HL-60/S4 treated with phorbol 12-myristate 13-acetate at 8.2 ng/mL for 4 days and 3 days (cell line): Measurements from ENCODE around the gene MRPS10.
"Not testable (repeated sequence)": the region's sequence is repeated elsewhere in the genome, so short reads cannot be mapped to it uniquely, and the experiment has no call there.

ENCODE experiments used
- in situ Hi-C: fragments of 300-500 bp; cut with MboI; formaldehyde crosslinking; loops from 2 replicates; pipeline ENCODE4 v1.15.0; 2022; ENCODE audit warnings: low sequenced_read_pairs

The MRPS10 gene

DNA sequence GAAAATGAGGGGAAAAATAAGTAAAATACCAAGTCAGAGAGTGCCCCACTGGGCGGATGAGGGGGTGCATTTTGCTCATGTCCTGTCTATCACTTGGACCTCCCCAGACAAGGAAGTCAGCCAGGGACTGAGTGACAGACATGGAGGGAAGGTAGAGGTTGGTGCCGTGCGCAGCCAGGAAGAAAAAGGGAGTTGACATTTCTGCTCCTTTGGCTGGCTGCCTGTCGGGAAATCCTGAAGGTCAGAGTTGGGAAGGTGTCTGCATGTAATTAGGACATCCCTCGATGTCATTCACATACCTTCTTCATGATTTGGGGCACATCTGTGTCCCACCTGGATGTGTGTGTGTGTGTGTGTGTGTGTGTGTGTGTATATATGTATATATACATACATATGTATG lies 35.6 kb downstream of the MRPS10 start:
- in situ Hi-C loops: no loop called here

DNA sequence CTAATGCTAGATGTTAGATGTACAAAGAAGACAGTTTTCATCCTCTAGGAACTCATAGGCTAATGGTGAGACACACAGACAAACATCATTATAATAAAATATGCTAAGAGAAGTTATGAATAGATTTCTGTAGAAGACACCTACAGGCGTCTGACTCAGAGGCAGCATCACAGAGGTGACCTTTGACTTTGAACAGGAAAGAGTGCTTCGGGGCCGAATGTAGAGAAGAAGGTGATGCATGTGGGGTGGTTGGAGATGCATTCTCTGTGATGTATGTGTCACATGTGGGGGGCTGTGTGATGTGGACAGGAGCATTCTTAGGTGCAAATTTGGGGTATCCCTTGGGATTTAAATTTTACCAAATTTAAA lies 37.7 kb downstream of the MRPS10 start:
- in situ Hi-C loops: no loop called here

DNA sequence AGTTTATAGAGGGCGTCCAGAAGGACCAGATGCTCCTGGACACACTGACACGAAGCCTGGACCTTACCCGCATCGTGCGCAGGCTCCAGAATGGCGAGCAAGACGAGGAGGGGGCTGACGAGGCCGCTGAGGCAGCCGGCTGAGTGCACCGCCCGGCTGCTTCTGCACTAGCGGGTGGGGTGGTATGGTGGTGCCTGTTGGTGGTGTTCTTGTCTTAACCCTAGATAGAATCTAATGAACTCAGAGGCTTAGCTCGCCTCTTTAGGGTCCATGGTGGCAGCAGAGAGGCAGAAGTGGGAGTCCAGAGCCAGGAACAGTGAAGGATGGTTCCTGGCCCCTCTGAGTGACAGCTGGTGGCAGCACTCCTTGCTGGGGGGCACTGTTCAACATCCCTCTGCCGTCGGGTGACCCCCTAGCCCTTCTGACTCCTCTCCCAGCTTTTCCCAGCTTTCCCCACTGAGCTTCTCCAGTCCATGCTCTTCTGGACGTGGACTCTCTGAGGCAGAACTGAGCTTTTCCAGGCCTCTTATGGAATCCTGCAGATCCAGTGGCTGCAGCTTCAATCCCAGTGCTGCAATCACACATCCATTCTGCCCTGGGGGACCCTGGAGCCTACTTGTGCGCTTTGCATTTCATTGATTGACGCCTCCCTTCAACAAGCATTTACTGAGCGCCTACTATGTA lies 38.3 kb downstream of the MRPS10 start:
- in situ Hi-C loops: no loop called here

DNA sequence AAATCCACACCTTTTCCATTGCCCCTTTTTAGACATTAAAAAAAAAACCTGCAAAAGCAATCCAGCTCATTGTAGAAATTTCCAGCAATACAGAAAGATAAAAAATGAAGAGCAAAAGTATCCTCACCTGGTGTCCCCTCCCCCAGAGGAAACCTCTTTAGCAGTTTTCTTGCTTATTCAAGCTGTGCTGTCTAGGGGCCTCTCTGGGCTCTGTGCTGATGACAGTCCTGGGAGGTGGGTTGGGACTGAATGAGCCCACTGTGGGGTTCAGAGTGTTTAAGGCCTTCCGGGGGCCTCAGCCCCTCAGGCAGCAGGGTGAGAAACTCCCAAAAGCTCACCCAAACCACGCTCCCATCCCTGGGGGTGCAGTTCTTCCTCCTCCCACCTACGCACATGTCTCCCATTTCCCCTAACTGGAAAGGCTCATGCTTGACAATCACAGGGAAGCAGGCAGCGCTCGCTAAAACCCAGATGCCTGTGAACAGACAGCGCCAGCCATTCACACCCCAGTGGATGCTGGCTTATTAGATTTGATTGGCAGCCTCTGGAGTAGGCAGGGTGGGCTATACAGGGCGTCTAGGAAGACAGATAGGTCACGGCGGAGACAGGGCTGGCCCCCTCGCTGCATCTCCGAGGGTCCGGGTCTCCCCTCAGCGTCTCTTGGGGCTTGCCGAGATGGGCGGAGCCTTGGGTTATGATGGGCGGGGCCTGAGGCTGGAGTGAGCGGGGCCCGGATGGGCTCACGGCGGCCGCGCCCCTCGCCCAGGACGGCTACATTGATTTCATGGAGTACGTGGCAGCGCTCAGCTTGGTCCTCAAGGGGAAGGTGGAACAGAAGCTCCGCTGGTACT lies 39.9 kb downstream of the MRPS10 start:
- in situ Hi-C loops: no loop called here

DNA sequence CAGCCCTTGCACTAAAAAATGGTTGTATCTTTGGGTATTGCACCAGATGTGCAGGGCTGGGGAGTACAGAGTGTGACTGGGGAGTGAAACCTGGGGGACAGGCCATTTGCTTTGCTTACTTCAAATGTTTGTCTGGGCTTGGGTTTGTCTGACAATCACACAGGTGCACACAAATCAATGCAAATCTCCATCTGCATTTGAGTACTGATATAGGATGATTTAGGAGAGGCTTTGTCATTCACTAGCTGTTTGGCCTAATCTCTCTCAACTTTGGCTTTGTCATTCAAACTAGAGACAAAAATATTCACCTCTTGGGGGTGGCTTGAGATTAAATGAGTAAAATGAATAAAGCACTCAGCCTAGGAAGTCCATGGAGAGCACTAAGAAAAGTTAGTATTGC lies 40.7 kb downstream of the MRPS10 start:
- in situ Hi-C loops: no loop called here

DNA sequence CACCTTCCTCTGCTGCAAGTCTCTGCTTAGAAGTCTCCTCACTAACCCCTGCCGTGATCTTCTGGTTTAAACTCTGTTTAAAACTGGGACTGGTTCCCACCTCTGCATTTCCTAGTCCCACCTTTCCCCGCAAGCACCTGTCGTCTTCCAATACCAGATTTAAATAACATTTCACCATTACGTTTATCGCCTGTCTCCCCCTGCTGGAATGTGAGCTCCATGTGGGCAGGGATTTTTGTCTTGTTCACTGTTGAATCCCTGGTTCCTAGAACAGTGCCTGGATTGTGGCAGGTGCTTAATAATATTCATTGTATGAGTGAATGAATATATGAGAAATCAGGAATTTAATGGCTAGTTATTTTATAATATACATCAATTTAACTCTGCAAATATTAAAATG lies 41.8 kb downstream of the MRPS10 start:
- in situ Hi-C loops: no loop called here

DNA sequence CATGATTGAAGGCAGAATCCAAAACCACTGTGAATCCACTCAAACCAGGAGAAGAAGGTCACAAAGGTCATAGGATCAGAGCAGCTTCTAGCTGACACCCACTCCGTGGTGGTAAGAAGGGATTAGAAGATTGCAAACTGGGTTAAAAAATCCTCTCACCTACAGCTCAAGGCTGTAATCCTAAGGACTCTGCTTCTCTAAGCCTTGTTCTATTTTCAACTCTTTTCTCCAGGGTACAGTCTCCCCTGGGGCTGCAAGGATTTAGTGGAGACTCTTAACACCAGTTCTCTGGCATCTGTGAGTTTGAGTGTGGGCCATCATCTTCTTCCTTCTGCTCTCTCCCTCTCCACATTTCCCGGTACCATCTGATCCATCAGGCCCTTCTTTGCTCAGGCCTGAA lies 44.6 kb downstream of the MRPS10 start, which contains the start of gene GUCA1A:
Gene GUCA1A (plus strand): TSS at position 264 of the 400 bp plus-strand sequence. CDS start 250 bp downstream, outside the sequence.
- in situ Hi-C loops: no loop called here

DNA sequence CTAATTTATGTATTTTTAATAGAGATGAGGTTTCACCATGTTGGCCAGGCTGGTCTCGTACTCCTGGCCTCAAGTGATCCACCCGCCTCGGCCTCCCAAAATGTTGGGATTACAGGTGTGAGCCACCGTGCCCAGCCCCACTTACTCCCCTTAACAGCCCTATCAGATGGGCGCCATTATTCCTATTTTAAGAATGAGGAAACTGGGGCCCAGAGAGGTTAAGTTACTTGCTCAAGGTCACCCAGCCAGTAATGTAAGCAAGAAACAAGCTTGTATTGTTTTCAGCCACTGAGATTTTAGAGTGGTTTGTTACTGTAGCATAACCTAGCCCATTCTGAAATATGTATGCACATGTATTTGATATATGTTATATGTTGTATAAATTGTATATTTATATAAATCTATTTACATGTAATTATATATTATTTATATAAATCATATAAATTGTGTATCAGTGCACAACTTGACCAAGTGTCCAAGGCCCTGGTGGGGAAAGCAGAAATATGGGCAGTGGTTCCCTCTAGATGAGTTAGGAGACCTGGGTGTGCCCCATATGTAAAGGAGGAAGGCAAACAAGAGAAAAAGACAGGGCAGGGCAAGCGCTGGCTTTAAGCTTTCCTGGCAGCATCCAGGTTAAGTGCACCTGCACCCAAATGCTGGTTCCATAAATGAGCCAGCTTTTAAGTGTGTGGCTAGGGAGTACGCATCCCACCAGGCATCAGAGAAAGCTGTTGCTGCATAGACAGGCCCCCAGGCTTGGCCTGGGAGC lies 45.7 kb downstream of the MRPS10 start:
- in situ Hi-C loops: no loop called here

DNA sequence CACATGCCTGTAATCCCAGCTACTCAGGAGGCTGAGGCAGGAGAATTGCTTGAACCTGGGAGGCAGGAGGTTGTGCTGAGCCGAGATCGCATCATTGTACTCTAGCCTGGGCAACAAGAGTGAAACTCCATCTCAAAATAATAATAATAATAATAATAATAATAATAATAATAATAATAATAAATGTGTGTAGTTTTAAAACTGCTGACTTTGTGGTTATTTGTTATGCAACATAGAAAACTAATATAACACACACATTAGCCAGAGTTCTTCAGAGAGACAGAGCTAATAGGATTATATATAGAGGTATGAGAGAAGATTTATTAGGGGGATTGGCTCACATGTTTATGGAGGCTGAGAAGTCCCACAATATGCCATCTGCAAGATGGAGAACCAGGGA lies 47.9 kb downstream of the MRPS10 start:
- in situ Hi-C loops: not testable (repeated sequence)

DNA sequence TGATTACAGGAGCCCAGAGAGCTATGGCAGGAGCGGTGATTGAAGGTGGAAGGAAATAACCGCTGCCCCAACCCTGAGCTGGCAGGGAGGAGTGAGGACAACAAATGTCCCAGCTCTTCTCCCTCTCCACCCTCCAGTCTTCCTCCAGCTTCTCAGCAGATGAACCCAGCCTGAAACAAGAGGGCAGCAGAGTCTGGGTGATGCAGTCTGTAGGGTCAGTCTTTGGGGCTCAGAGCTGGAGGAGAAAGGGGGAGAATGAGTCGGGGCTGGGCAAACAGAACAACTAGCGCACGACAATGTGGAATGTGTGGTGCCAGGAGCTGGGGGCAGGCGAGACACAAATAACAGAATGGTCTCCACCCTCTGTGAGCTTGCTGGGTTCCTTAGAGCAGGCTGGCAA lies 49.0 kb downstream of the MRPS10 start:
- in situ Hi-C loops: no loop called here

DNA sequence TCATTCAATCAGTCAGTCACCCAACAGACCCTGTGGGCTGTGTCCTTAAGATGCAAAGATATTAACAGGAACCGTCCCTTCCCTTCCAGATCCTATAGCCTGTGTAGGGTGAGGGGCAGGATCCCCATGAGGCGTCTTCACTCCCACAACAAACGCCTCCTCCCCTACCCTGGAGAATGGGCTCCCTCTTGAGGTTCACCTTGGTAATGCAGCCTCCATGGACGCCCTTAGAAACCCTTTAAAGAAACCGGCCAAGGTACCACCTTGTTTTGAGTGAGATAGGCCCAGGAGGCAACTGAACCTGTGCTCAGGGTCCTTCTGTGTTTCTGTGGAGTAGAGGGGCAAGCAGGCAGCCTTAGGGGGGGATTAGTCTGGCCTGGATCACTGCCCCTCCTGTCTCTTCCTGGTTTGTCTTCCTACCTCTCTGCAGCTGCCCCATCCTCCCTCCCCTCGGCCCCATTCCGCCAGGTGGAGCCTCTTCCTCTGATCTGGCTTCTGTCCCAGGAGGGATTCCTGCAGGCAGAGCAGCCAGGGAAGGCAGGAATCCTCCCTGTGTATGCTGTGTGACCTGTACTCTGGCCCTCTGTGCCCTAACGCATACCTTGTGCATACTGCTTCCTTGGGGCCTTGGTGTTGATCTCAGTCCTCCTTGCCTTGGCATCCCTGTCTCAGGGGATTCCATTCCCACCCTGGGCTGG lies 51.1 kb downstream of the MRPS10 start:
- in situ Hi-C loops: no loop called here

DNA sequence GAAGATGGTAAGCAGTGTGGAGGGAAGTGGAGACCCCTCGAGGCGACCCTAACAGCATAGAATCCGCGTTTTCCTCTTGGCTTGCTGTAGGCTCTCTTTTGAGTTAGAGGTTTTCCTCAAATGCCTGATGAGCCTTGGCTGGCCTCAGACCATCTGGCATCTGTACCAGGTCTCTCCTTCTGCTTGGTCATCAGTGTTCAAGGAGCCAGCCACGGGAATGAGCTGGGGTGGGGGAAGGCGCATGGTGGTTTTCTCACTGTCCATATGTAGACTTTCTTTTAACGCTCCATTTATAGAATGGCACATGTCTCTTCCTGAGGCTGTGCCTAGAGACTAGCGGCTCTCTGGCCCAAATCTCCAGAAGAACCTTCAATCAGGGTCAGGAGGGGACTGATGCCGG lies 52.6 kb downstream of the MRPS10 start:
- in situ Hi-C loops: no loop called here

DNA sequence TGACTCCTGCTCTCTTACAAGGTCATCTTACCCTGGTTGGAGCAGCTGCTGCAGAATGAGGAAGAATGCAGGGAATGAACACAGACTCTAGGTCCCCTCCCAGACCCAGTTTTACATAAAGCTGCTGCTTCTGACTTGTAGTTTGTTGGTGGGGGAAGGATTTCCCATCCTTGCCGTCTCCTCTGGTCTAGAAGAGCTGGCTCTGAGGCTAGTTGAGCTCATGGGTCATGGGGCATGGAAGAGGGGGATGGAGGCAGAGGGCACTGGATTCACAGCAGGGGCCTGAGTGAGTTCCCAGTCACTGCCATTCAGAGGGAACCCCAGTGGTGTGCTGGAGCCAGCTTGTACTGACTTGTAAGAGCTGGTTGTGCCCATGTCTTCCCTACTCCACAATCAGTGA lies 53.7 kb downstream of the MRPS10 start:
- in situ Hi-C loops: no loop called here

DNA sequence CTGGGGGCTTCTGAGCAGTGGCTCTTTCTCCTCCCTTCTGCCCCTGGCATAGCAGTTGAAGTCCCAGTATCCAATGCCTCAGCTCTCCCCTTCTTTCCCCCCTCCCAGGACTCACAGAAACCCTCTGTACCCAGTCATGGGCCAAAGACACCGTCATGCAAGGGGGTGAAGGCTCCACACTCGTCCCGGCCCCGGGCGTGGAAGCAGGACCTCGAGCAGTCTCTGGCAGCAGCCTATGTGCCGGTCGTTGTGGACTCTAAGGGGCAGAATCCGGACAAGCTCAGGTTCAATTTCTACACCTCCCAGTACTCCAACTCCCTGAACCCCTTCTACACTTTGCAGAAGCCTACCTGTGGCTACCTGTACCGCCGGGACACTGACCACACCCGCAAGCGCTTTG lies 54.8 kb downstream of the MRPS10 start:
- in situ Hi-C loops: no loop called here

DNA sequence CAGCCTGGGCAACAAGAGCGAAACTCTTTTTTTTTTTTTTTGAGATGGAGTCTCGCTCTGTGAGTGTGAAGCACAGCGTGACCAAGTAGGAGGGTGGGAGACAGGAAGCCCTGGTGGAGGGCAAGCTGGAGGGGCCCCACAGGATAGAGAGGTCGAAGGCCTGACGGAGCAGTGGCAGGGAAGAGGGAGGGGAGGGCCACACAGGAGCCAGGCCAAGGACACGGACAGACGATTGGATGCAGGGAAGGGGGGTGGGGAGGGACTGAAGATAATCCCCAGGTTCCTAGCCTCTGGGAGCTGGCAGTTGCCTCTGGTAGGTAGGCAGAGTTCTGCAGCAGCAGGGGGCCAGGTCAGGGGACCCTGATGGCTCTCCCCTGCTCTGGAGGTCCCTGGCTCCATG lies 55.3 kb downstream of the MRPS10 start:
- in situ Hi-C loops: no loop called here

DNA sequence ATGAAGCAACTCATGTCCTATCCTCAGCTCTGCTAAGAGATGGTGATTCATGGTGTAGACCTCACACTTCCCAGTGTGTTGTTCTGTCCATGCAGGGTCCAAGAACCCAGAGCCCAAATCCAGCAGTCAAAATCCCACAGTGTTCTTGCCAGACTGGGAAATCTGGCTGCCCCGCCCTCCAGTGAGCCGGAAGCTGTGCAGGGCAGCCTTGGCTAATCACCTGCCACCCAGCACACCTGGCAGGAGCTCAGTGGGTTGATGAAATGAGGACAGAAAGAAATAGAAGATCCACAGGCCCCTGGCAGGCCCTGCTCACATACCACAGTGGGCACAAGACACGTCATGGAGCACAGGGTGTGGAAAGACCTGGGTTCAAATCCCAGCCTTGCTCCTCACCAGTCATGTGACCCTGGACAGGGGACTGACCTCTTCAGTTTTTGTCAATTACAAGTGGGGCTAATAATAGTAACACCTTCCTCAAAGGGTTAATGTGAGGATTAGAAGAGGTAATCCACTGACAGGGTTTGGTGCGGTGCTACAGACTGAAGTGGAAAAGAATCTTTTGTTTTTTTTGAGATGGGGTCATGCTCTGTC lies 58.1 kb downstream of the MRPS10 start:
- in situ Hi-C loops: no loop called here

DNA sequence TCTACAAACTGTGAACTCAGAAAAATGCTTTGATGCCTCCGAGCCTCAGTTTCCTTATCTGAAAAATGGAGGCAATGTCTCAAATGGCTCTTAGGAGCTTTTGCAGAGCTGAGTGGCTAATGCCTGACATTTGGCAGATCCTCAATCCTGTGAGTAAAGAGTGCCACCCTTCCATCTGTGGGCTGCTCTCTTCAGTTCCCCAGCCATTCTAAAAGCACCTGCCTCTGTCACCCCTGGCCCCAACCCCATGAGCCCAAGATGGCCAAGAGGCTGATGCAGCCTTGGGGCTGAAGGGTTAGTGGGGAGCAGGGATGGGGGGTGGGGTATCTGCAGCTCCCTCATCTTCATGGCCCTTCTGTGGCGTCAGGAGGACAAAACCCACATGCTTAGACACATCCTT lies 59.0 kb downstream of the MRPS10 start:
- in situ Hi-C loops: no loop called here

DNA sequence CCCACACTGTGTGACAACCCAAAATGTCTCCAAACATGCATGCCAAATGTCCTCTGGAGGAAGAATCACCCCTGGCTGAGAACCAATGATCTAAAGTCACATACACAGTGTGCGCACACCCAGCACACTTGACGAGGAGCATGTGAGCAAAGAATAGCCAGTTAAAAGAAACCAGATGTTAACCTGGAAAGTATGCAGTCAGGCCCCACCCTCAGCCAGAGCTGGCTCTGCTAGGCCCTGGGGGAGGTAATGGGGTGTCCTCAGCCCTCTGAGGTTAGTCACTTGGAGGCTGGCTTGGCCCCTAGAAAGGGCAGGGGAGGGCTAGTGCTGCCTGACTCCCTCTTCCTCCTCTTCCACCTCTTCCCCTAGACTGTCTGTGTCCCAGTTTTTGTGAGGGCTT lies 59.6 kb downstream of the MRPS10 start:
- in situ Hi-C loops: no loop called here
